ENCODE results near the gene PPP2R3A.
"Not testable (repeated sequence)": the region's sequence is repeated elsewhere in the genome, so short reads cannot be mapped to it uniquely, and the experiment has no call there.

The PPP2R3A gene

DNA sequence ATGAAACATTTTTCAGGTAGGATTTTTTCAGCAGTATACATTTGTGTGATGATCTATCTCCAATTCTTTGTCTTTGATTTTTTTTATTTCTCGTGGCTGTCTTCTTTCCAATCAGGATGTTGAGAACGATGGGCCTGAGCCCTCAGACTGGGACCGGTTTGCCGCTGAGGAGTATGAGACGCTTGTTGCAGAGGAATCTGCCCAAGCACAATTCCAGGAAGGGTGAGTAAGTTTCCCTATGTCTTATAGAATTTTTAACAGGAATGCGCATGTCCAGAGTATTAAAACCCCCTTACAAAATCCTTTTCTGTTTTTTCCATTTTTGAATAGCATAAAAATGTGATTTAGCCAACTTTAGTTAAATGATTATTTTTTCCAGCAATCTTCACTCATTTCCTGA is 140.6 kb downstream of the PPP2R3A start:
- no peak for DNase-seq (ENCODE audit: low read depth)

DNA sequence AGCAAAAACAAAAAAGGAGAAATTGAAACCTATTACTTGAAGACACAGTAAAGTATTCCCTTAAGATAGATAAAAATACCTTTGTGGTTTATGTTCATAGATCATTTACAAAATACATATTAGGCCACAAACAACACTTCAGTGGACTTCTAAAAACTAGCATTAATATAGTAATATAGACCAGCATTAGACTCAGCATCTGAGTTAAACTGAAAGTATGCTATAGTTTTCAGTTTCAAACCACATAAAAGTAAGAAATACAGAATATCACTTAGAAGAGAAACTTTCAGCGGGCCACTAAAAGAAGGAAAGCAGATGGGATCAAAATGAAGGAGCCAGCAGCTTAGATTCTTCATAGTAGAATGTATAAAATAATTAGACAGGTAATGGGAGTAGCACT is 144.0 kb downstream of the PPP2R3A start:
- no peak for DNase-seq (ENCODE audit: low read depth)

DNA sequence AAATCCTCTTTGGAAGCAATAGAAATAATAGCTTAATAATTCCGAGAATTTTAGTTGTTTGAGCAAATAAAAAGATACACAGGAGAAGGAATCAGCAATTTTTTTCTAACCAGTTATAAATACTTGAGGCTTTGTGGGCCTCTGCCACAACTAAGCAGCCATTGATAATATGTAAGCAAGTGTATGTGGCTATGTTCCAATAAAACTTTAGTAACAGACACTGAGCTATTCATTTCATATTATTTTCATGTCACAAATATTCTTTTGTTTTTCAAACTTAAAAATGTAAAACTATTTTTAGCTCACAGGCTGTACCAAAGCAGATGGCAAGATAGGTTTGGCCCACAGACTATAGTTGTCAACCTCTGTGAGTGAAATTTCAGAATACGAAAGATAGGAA is 145.0 kb downstream of the PPP2R3A start:
- no peak for DNase-seq (ENCODE audit: low read depth)

DNA sequence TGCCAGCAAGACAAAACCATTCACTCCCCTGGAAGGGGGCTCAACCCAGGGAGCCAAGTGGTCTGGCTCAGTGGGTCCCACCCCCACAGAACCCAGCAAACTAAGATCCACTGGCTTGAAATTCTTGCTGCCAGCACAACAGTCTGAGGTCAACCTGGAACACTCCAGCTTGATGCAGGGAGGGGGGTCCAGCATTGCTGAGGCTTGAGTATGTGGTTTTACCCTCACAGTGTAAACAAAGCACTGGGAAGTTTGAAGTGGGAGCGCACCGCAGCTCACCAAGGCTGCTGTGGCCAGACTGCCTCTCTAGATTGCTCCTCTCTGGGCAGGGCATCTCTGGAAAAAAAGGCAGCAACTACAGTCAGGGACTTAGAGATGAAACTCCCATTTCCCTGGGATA is 148.9 kb downstream of the PPP2R3A start:
- DNase-seq (ENCODE audit: low read depth): no peak

DNA sequence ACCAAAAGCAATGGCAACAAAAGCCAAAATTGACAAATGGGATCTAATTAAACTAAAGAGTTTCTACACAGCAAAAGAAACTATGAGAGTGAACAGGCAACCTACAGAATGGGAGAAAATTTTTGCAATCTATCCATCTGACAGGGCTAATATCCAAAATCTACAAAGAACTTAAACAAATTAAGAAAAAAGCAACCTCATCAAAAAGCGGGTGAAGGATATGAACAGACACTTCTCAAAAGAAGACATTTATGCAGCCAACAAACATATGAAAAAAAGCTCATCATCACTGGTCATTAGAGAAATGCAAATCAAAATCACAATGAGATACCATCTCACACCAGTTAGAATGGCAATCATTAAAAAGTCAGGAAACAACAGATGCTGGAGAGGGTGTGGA is 153.8 kb downstream of the PPP2R3A start:
- DNase-seq (ENCODE audit: low read depth): not testable (repeated sequence)

DNA sequence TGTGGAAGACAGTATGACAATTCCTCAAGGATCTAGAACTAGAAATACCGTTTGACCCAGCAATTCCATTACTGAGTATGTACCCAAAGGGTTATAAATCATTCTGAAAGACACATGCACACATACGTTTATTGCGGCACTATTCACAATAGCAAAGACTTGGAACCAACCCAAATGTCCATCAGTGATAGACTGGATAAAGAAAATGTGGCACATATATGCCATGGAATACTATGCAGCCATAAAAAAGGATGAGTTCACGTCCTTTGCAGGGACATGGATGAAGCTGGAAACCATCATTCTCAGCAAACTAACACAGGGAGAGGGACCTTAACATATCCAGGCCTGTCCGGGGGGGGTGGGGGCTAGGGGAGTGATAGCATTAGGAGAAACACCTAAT is 154.3 kb downstream of the PPP2R3A start:
- not testable (repeated sequence) for DNase-seq (ENCODE audit: low read depth)

DNA sequence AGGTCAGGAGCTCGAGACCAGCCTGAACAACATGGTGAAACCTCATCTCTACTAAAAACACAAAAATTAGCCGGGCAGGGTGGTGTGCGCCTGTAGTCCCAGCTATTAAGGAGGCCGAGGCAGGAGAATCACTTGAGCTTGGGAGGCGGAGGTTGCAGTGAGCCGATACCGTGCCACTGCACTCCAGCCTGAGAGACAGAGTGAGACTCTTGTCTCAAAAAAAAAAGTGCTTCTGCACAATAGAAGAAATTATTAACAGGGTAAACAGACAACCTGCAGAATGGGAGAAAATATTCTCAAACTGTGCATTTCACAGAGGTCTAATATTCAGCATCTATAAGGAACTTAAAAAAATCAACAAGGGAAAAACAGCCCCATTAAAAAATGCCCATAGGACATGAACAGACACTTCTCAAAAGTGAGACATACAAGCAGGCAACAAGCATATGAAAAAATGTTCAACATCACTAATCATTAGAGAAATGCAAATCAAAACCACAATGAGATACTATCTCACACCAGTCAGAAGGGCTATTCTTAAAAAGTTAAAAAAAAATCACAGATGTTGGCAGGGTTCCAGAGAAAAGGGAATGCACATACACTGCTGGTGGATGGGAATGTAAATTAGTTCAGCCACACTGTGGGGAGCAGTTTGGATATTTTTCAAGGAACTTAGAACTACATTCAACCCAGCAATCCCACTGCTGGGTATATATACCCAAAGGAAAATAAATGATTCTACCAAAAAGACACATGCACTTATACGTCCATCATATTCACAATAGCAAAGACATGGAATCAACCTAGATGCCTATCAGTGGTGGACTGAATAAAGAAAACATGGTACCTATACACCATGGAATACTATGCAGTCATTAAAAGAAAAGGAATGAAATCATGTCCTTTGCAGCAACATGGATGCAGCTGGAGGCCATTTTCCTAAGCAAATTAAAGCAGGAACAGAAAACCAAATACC is 155.1 kb downstream of the PPP2R3A start:
- DNase-seq (ENCODE audit: low read depth): no peak

DNA sequence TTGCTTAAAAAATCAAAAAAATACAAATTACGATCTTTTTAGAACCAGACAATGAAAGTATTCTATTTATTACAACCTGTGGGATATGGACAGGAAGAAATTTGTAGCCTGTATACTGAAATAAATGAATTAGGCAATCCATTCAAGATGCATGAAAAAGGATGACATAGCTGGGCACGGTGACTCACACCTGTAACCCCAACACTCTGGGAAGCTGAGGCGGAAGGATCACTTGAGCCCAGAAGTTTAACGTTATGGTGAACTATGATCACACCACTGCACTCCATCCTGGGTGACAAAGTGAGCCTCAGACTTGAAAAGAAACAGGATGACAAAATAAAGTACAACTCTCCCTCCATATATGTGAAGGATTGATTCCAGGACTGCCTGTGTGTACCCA is 156.5 kb downstream of the PPP2R3A start:
- DNase-seq (ENCODE audit: low read depth): no peak

DNA sequence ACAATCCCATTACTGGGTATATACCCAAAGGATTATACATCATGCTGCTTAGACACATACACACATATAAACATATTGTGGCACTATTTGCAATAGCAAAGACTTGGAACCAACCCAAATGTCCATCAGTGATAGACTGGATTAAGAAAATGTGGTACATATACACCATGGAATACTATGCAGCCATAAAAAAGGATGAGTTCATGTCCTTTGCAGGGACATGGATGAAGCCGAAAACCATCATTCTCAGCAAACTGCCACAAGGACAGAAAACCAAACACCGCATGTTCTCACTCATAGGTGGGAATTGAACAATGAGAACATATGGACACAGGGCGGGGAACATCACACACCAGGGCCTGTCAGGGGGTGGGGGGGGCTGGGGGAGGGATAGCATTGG is 166.1 kb downstream of the PPP2R3A start:
- not testable (repeated sequence) for DNase-seq (ENCODE audit: low read depth)

DNA sequence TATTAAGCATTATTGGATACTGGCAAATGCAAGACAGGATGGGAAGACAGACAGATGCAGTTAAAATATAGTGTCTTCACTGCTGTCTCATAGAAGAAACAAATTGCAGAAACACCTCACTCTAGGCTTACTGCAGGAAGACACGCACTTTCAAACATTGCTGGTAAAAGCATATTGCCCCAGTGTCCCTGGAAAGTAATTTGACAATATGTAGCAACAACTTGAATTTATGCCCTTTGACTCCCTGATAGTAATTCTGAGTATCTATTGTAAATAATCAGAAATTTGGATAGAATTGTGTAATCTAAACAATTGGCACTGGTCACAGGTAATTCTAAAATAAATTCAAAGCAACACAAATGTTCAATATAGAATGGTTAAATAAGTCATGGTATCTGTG is 168.6 kb downstream of the PPP2R3A start:
- no peak for DNase-seq (ENCODE audit: low read depth)

DNA sequence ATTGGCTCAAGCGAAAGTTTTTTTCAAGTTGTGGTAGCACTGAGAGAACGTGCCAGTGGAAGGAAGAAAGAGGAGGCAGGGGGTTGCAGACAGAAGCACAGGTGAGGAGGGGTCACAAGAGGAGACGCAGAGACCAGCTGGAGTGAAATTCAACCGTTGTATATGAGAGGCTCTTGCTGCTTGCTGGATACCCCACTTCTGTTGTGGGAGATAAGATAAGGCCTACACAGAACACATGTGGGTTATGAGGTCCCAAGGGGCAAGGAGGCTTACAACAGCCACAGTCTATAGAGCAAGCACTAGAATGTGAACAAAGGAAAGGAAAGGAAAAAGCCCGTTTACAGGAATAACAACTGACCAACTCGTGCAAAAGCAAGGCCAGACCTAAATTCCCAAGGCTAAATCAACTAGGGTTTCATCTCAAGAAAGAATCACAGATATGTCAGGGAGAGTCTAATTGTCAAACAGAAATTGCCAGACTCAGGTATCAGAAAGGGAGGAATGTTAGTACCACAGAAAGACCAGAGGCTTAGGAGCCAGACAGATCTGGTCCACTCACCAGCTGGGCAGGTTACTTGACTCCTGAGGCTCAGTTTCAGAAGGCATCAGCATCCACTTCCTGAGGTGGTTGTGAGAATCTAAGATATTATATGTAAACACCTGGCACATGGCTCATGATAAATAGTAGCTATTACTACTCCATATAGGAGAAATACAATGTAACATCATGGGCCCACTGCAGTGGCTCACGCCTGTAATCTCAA is 169.7 kb downstream of the PPP2R3A start:
- DNase-seq (ENCODE audit: low read depth): no peak

DNA sequence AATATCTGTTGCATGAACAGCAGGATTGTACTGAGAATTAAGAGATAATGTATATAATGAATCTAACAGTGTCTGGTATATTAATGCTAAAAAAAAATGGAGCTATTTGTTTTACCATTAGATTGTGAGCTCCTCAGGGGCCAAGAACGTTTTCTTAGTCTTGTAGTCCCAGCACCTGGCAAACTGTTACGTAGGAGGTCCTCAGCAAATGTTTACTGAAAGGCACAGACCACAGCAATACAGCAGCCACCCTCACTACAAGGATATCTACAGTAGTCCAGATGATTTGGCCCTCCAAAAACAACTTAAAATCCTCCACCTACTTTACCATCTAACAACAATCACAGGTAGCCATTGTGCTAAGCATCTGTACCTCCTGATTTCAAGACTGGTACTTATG is 170.9 kb downstream of the PPP2R3A start:
- DNase-seq (ENCODE audit: low read depth): no peak

DNA sequence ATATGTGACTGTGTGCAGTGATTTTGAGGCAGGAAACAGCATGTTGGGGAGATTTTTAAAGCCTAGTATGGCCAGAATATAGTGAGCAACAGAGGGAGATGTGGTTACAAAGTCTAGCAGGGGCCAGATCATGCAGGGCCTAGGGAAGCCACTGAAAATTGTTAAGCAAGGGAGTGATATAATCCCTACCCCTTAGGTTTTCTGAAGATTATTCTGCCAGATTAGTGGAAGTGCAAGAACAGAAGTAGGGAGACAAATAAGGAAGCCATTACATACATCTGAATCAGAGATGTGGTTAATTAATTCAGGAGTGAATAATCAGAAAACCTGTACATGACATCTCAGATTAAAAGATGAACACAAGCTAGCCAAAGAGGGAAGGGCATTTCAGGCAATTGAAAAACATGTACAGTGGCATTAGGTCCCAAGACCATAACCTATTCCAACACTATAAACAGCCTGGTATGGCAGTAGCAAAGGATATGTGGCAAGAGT is 175.8 kb downstream of the PPP2R3A start:
- no peak for DNase-seq (ENCODE audit: low read depth)

DNA sequence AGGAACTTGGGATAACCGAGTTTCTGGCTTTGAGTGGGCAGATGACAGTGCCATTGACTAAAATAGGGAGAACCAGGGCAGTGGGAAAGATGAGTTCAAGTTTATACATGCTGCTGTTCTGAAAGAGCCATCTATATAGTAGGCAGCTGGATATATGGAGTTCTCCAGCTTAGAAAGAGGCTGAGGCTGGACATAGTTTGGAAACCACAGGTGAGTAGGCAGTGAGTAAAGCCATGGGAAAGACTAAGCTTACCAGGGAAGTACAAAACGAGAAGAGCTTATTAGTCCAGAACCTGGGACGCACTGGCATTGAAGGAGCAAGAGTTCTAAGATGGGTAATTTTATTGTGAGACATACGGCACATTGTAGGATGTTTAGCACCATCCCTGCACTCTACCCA is 176.4 kb downstream of the PPP2R3A start:
- DNase-seq (ENCODE audit: low read depth): peak; percentile 32

DNA sequence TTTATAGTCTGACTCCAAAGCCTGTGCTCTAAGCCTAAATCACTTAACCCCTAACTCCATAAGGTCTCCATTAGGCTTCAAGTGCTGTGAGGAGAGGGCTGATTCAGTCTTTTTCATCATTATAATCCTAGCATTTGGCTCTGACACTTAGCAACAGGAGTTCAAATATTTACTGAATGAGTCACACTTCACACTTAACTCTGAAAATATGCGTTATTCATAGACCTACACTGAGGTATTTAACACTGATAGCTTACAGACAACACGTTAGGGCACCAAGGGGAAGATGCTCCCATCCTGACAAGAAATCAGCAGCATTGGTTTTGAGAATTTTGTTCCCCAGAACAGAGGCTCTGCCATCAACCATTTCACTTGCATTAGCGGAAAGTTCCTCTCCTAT is 177.1 kb downstream of the PPP2R3A start:
- DNase-seq (ENCODE audit: low read depth): peak; percentile 94

DNA sequence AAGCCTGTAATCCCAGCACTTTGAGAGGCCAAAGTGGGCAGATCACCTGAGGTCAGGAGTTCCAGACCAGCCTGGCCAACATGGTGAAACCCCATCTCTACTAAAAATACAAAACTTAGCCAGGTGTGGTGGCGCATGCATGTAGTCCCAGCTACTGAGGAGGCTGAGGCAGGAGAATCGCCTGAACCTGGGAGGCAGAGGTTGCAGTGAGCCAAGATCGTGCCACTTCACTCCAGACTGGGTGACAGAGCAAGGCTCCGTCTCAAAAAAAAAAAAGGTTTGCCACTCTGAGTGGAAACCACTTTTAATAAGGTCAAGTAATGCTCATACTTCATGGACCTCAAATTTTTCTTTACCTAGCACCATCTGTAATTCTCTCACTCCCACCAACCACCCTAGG is 178.9 kb downstream of the PPP2R3A start:
- not testable (repeated sequence) for DNase-seq (ENCODE audit: low read depth)

DNA sequence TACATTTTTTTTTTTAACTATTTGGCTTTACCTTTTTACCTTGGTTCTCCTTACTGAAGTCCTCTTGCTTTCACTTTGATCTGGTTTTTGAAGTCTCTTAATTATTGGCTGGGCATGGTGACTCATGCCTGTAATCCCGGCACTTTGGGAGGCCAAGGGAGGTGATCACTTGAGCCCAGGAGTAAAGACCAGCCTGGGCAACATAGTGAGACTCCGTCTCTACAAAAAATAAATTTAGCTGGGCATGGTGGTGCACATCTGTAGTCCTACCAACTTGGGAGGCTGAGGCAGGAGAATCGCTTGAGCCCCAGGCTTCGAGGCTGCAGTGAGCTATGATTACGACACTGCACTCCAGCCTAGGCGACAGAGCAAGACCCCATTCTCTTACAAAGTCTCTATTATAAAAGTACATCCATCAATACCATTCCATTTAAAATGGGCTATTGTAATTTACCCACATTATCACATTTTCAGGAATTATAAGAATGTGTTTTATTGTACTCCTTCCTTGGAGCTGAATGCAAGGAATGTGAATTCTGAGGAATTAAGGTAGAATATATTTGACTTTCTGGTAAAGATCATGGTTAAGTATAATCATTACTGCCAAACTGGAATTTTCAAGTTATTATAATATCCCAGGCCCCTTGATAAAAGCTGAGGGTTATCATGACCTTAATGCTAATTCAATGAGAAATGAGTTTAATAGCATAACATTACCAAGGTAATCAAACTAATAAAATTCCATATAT is 181.6 kb downstream of the PPP2R3A start:
- DNase-seq (ENCODE audit: low read depth): no peak

DNA sequence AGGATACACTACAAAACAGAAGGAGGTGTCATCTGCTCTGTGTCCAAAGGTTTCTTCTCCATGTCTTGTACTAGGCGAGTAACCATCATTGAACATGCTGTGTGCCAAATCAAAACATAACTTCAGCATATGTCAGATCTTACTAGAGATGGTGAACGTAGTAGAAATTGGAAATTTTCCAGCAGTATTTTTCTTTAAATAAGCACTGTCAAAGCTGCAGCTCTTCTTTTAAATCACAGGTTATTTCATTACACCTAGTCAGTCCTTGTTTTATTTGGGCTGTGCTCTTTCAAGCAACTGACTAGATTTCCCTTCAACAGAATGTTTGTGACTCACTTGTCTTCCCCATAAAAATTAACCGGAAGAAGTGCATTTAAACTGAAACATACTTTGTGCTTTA is 184.1 kb downstream of the PPP2R3A start:
- peak; percentile 26 for DNase-seq (ENCODE audit: low read depth)

DNA sequence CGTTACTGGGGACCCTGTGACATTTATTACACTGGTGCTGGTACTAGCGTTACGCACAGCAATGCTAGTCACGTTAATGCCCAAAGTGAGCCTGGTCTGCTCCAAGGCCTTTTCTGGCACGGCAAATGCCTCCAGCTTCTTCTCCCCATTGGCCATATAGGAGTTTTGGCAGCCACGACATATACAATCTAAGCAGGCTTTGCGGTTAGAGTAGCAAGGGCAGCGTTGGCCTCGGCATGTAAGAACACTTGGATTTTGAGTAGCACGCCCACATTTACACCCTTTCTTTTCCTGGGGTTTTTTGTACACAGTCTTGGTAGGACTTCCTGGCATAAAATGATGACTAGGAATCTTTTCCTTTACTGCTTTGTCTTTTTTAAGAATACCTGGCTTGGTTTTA is 185.7 kb downstream of the PPP2R3A start:
- DNase-seq (ENCODE audit: low read depth): no peak

DNA sequence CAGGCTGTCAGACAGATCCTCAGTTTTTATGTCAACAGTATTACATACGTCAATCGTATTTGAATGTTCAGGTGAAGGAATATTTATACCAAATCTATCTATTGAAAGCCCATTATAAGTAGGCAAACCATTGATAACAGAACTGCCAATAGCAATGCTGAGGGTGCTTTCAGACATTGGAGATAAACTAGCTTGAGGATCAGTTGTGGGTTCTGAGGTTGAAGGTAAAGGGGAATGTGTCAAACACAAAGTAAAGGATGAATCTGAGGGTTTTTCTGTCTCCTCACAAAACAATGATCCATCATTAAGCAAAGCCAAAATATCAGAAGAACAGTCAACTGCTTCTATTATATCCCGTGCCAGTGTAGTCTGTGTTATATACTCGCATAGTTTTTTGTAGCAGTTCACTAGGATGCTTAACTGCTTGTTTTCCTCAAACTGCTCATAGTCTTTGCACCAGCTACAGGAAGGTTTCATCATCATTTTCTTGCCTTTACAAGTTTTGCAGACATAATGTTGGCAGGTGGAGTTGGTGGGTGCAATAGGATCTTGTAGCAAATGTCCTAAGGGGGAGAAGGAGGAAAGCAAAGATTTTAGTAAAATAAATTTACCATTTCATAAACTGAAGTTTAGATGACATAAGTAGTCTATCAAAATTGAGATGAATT is 186.8 kb downstream of the PPP2R3A start:
- DNase-seq (ENCODE audit: low read depth): no peak

DNA sequence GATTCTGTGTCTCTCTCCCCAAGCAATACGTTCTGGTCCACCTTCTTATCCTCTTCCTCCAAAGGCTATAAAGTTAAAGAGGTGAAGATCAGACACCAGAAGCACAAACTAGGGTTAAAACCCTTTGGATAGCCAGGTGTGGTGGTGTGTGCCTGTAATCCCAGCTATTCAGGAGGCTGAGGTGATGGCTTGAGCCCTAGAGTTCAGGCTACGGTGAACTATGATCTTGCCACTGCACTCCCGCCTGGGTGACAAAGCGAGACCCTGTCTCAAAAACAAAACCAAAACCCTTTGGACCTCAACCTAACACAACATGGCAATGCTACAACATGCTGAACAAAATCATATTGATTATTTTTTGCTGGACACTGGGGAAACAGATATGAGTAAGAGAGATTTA is 187.4 kb downstream of the PPP2R3A start:
- DNase-seq (ENCODE audit: low read depth): no peak

DNA sequence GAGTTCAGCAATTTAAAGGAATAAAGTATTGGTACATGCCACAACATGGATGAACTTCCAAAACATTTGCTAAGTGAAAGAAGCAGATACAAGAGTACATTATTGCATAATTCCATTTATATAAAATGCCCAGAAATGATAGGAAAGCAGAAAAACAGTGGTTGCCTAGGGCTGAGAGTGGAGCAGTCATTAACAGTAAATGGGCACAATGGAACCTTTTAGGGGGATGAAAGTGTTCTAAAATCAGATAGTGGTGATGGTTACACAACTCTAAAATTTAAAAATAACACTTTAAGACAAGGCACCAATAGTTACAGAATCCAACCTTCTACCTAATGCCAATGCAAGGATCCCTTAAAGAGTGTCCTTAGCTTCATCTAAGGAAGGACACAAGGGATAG is 196.0 kb downstream of the PPP2R3A start:
- DNase-seq (ENCODE audit: low read depth): no peak
